Measurements from ENCODE around the gene TM9SF1. TPM values are rescaled to one million over a fixed set of nuclear protein-coding genes. Genes with fewer than 3 reads are reported as not detected.

The TM9SF1 gene
- total RNA-seq, 1 experiment from 2014 or later, result 44.7 TPM

GRCh38 chr14:24146978-24147760 is 48.1 kb downstream of the TM9SF1 start, which contains the start of gene RNF31:
TSS of gene RNF31 (plus strand) at chr14:24147498. CDS start at chr14:24147699, 201 bp downstream.
- ChIA-PET POLR2A (interaction anchor here (0.9 to 1.0 kb wide), 2 partner anchors 10 to 33 kb away, joined by 3 to 5 read pairs; partner anchors contain the start of genes DCAF11 and NRL), CTCF (interaction anchor here (1.4 kb wide), 1 partner anchor 38 kb away, joined by 3 read pairs; no protein-coding TSS in a partner anchor)
- intact Hi-C loops (cut with micrococcal nuclease; ENCODE audit: unreplicated experiment), result no loop called here
- TF ChIP-seq POLR2AphosphoS5 (IDR thresholded peaks at IDR 0.05; ENCODE audit: low read depth, low read length) (peak; percentile 50; the same call in 1 of the 2 replicates), SIN3A (IDR thresholded peaks at IDR 0.05; ENCODE audit: borderline replicate concordance, insufficient read depth, low read depth, low read length) (no peak), REST (IDR thresholded peaks at IDR 0.05; ENCODE audit: insufficient read depth in 1 of 2, low read depth in 2 of 2, low read length in 1 of 2) (no peak), CTCF (IDR thresholded peaks at IDR 0.05) (no peak)
- BruUV-seq (replicated peaks), result no TSS peak
- Histone ChIP-seq H3K36me3 (ENCODE audit: control insufficient read depth, insufficient read depth, low read length) (peaks cover 3% of the 10 kb centered on the region), H3K4me3 (ENCODE audit: low read depth in 2 of 2, low read length in 2 of 2) (peak within 1 kb of the TSS; percentile 87 to 96), H3K4me1 (ENCODE audit: control insufficient read depth, insufficient read depth, low read length) (peaks cover 6% of the 10 kb centered on the region; the same call in 1 of the 2 replicates), H3K9me3 (ENCODE audit: control insufficient read depth, insufficient read depth, low read depth, low read length) (no peaks in the 10 kb centered on the region), H3K27ac (ENCODE audit: low read length) (peak within 1 kb of the TSS; percentile 94), H3K27me3 (ENCODE audit: control insufficient read depth, insufficient read depth, low read length) (no peaks in the 10 kb centered on the region)
- DNase-seq (ENCODE audit: low read depth, low spot score), result peak; percentile 81
- in situ Hi-C loops (cut with HindIII; ENCODE audit: low pct_unique_long_range_greater_than_20kb, low sequenced_read_pairs), result no loop called here
- peak; percentile 93 for ATAC-seq

- no TSS peak for BruUV-seq (replicated peaks)
- Histone ChIP-seq H3K4me3 (ENCODE audit: low read depth in 2 of 2, low read length in 2 of 2) (peak within 1 kb of the TSS; percentile 87 to 96), H3K27me3 (ENCODE audit: control insufficient read depth, insufficient read depth, low read length) (no peaks in the 10 kb centered on the region), H3K36me3 (ENCODE audit: control insufficient read depth, insufficient read depth, low read length) (peaks cover 3% of the 10 kb centered on the region), H3K9me3 (ENCODE audit: control insufficient read depth, insufficient read depth, low read depth, low read length) (no peaks in the 10 kb centered on the region), H3K27ac (ENCODE audit: low read length) (peak within 1 kb of the TSS; percentile 94), H3K4me1 (ENCODE audit: control insufficient read depth, insufficient read depth, low read length) (peaks cover 6% of the 10 kb centered on the region; the same call in 1 of the 2 replicates)
- DNase-seq (ENCODE audit: low read depth, low spot score) (peak; percentile 38), ATAC-seq (peak; percentile 88)
- intact Hi-C loops (cut with micrococcal nuclease; ENCODE audit: unreplicated experiment) (no loop called here), in situ Hi-C loops (cut with HindIII; ENCODE audit: low pct_unique_long_range_greater_than_20kb, low sequenced_read_pairs) (no loop called here)
- ChIA-PET CTCF (interaction anchor here (1.4 kb wide), 1 partner anchor 38 kb away, joined by 3 read pairs; no protein-coding TSS in a partner anchor), POLR2A (interaction anchor here (0.9 to 1.0 kb wide), 2 partner anchors 9 to 32 kb away, joined by 3 to 5 read pairs; partner anchors contain the start of genes DCAF11 and NRL)
- TF ChIP-seq SIN3A (IDR thresholded peaks at IDR 0.05; ENCODE audit: borderline replicate concordance, insufficient read depth, low read depth, low read length) (no peak), POLR2AphosphoS5 (IDR thresholded peaks at IDR 0.05; ENCODE audit: low read depth, low read length) (no peak), CTCF (IDR thresholded peaks at IDR 0.05) (no peak), REST (IDR thresholded peaks at IDR 0.05; ENCODE audit: insufficient read depth in 1 of 2, low read depth in 2 of 2, low read length in 1 of 2) (no peak), TCF7L2 (IDR thresholded peaks at IDR 0.05; ENCODE audit: low read depth, low read length) (no peak)
Measured at GRCh38 chr14:24146453-24146977, 48.7 kb downstream of the TM9SF1 start, which contains the start of gene PSME2. TSS of gene PSME2 (minus strand) at chr14:24146610. CDS start at chr14:24146581, 29 bp downstream.

All from Panc1 (cell line).